Endodermal cell (in vitro differentiated cells): ENCODE data around the gene PDK4. TPM values are rescaled to one million over a fixed set of nuclear protein-coding genes. Genes with fewer than 3 reads are reported as not detected.

Source experiments
- DNase-seq: peaks from one replicate; pipeline ENCODE4 v3.0.0-alpha.2; 2017
- H3K27ac ChIP-seq: 2 replicates; pipeline ENCODE4 v1.5.1; 2013; ENCODE audit warnings: mild to moderate bottlenecking, low read depth, low read length, moderate library complexity
- H3K27me3 ChIP-seq: 2 replicates; pipeline ENCODE4 v1.6.1; 2013; ENCODE audit warnings: mild to moderate bottlenecking, low read length, moderate library complexity; ENCODE audit not compliant: insufficient read depth, control insufficient read depth, poor library complexity, severe bottlenecking
- H3K36me3 ChIP-seq: 2 replicates; pipeline ENCODE4 v1.7.0; 2013; ENCODE audit warnings: mild to moderate bottlenecking, low read length, moderate library complexity; ENCODE audit not compliant: control insufficient read depth, insufficient read depth
- H3K4me1 ChIP-seq: one replicate; pipeline ENCODE4 v1.7.0; 2013; ENCODE audit warnings: low read length; ENCODE audit not compliant: control insufficient read depth, insufficient read depth
- H3K4me3 ChIP-seq: 2 replicates; pipeline ENCODE4 v1.5.1; 2013; ENCODE audit warnings: mild to moderate bottlenecking, low read length, moderate library complexity
- H3K9ac ChIP-seq: 2 replicates; pipeline ENCODE4 v1.6.1; 2013; ENCODE audit warnings: mild to moderate bottlenecking, low read length, moderate library complexity; ENCODE audit not compliant: poor library complexity, severe bottlenecking; ENCODE audit errors: extremely low read depth
- H3K9me3 ChIP-seq: 2 replicates; pipeline ENCODE4 v1.6.1; 2013; ENCODE audit warnings: mild to moderate bottlenecking, low read length, moderate library complexity; ENCODE audit not compliant: control insufficient read depth
- H3K27ac Mint-ChIP-seq: 2 replicates; pipeline ENCODE4 v1.8.0; 2020; ENCODE audit warnings: mixed read lengths
- H3K27me3 Mint-ChIP-seq: 2 replicates; pipeline ENCODE4 v1.8.0; 2021; ENCODE audit warnings: mild to moderate bottlenecking, mixed read lengths; ENCODE audit not compliant: insufficient read depth
- H3K36me3 Mint-ChIP-seq: 2 replicates; pipeline ENCODE4 v1.8.0; 2020; ENCODE audit warnings: low read depth, mixed read lengths
- H3K4me1 Mint-ChIP-seq: 2 replicates; pipeline ENCODE4 v1.8.0; 2020; ENCODE audit warnings: mixed read lengths
- H3K4me3 Mint-ChIP-seq: 2 replicates; pipeline ENCODE4 v1.8.0; 2020; ENCODE audit warnings: mild to moderate bottlenecking, moderate library complexity, mixed read lengths
- H3K9me3 Mint-ChIP-seq: 2 replicates; pipeline ENCODE4 v1.8.0; 2020; ENCODE audit warnings: mild to moderate bottlenecking, mixed read lengths
- CTCF ChIP-seq: fragments of 200-600 bp; sonication (generic); conservative IDR thresholded peaks from 2 replicates; pipeline ENCODE4 v1.5.0; 2021; ENCODE audit warnings: antibody characterized with exemption, mild to moderate bottlenecking
- WGBS, 2 experiments: methylation state at CpG; one replicate each; pipeline versions ENCODE4 v1.1.5 to v1.1.7; 2013; ENCODE audit warnings: missing lambda C conversion rate in 2 of 2, mixed read lengths in 1 of 2; ENCODE audit not compliant: insufficient coverage in 1 of 2, insufficient read length in 1 of 2; 5-methylcytosine and 5-hydroxymethylcytosine counted together
- total RNA-seq, 2 donors: library from RNA; stranded (reverse); fragmentation: NEBNext Ultra II Directional in 1 of 2; extraction: Animal tissue kit (Norgen Biotek cat#: 25700) in 1 of 2; gene quantifications; 2 replicates in 1 of 2; 3 replicates in 1 of 2; pipeline ENCODE4 v1.2.1, GENCODE V29; 2021

PDK4 gene
- total RNA-seq, 2 donors from 2014 or later: 0.42 to 0.73 TPM

- no peaks in the 10 kb centered on the region for H3K27me3 ChIP-seq
- Mint-ChIP-seq H3K4me1 (peaks cover 3% of the 10 kb centered on the region), H3K27ac (no peak overlapping the region), H3K27me3 (peaks cover 19% of the 10 kb centered on the region), H3K4me3 (no peak overlapping the region), H3K9me3 (peaks cover 6% of the 10 kb centered on the region), H3K36me3 (no peaks in the 10 kb centered on the region)
- H3K9ac ChIP-seq: no peak overlapping the region
- no peak overlapping the region for H3K4me3 ChIP-seq
- H3K9me3 ChIP-seq: no peaks in the 10 kb centered on the region
- WGBS, 2 experiments: 100% methylated on average over 1 of the region's 1 CpG; no CpG with 5 or more reads in 1 of the 2 experiments
- no peaks in the 10 kb centered on the region for H3K36me3 ChIP-seq
- no peak for DNase-seq
- TF ChIP-seq CTCF: no peak
- H3K27ac ChIP-seq: no peak overlapping the region
- H3K4me1 ChIP-seq: no peaks in the 10 kb centered on the region
Measured at GRCh38 chr7:95619921-95620320, 23.6 kb upstream of the PDK4 start.

DNA sequence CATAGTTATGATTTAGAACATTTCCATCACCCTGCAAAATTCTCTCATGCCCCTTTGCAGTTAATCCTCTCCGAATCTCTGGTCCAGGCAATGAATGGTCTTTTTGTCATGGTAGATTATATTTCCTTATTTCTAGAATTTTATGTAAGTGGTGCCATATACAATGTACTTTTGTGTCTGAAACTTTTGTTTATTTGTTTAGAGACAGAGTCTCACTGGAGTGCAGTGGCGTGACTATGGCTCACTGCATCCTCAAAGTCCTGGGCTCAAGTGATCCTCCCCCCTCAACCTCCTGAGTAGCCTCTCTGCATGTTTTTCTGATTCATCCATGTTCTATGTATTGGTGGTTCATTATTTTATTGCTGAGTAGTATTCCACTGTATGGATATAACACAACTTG, 23.2 kb upstream of the PDK4 start:
- no peaks in the 10 kb centered on the region for H3K9me3 ChIP-seq
- TF ChIP-seq CTCF: no peak
- H3K27me3 ChIP-seq: no peaks in the 10 kb centered on the region
- no peaks in the 10 kb centered on the region for H3K4me1 ChIP-seq
- H3K9ac ChIP-seq: no peak overlapping the region
- no peak for DNase-seq
- H3K27ac Mint-ChIP-seq: no peak overlapping the region
- H3K27me3 Mint-ChIP-seq: peaks cover 21% of the 10 kb centered on the region
- H3K36me3 Mint-ChIP-seq: no peaks in the 10 kb centered on the region
- H3K9me3 Mint-ChIP-seq: peaks cover 6% of the 10 kb centered on the region
- H3K36me3 ChIP-seq: no peaks in the 10 kb centered on the region
- H3K4me1 Mint-ChIP-seq: peaks cover 3% of the 10 kb centered on the region
- no peak overlapping the region for H3K27ac ChIP-seq
- no peak overlapping the region for H3K4me3 ChIP-seq
- H3K4me3 Mint-ChIP-seq: no peak overlapping the region
- 82% methylated on average over 2 of the region's 2 CpGs; no CpG with 5 or more reads in 1 of the 2 experiments for WGBS, 2 experiments

DNA sequence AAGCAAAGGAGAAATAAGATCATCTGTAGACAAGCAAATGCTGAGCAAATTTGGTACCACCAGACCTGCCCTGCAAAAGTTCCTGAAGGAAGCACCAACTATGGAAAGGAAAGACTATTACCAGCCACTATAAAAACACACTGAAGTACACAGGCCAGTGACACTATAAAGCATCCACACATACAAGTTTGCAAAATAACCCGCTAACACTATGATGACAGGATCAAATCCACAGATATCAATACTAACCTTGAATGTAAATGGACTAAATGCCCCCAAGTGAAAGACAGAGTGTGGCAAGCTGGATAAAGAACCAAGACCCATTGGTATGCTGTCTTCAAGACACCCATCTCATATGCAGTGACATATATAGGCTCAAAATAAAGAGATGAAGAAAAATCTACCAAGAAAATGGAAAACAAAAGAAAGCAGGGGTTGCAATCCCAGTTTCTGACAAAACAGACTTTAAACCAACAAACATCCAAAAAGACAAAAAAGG, 18.2 kb upstream of the PDK4 start:
- H3K4me1 ChIP-seq: peaks cover 6% of the 10 kb centered on the region
- H3K27ac Mint-ChIP-seq: no peak overlapping the region

More for the DNA sequence above, 18.2 kb upstream of the PDK4 start:
- no peak overlapping the region for H3K27ac ChIP-seq
- DNase-seq: no peak
- no peak overlapping the region for H3K4me3 ChIP-seq
- no peak overlapping the region for H3K9ac ChIP-seq
- TF ChIP-seq CTCF: no peak
- H3K9me3 ChIP-seq: no peaks in the 10 kb centered on the region
- 96% methylated on average over 1 of the region's 1 CpG; no CpG with 5 or more reads in 1 of the 2 experiments for WGBS, 2 experiments
- no peaks in the 10 kb centered on the region for H3K36me3 Mint-ChIP-seq
- peaks cover 6% of the 10 kb centered on the region for H3K9me3 Mint-ChIP-seq
- no peaks in the 10 kb centered on the region for H3K36me3 ChIP-seq
- peaks cover 17% of the 10 kb centered on the region for H3K27me3 Mint-ChIP-seq
- no peak overlapping the region for H3K4me3 Mint-ChIP-seq
- H3K4me1 Mint-ChIP-seq: peaks cover 10% of the 10 kb centered on the region
- H3K27me3 ChIP-seq: no peaks in the 10 kb centered on the region
